Islet of Langerhans (tissue), 1 donor: Measurements from ENCODE around the gene SPRR1A.
A peak's percentile ranks its signal among the peaks of the same experiment; 100 is the strongest.
"Not testable (repeated sequence)": the region's sequence is repeated elsewhere in the genome, so short reads cannot be mapped to it uniquely, and the experiment has no call there.

ENCODE experiments used
- FAIRE-seq: peaks from one replicate; lab custom pipeline; 2011; peaks lifted over from hg19 to GRCh38; lab: Jason Lieb, UNC

The SPRR1A gene

DNA sequence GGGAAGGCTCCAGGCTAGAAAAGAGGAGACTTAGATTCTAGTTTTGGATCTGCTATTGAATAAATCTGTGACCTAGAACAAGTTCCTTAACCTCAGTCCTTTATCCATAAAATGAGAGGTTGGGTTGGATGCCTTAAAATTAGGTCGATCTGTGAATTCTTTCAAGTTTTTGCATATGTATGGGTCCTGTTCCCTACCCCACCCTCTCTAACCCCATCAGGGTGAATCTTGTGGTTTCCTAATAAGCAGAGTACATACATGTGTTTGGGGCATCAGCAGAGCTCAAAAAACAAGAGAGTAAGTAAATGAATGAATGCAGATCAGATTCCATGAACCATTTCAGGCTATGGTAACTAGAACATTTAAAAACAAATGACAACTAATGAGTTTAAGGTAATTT, 7.2 kb upstream of the SPRR1A start:
- FAIRE-seq: no peak

DNA sequence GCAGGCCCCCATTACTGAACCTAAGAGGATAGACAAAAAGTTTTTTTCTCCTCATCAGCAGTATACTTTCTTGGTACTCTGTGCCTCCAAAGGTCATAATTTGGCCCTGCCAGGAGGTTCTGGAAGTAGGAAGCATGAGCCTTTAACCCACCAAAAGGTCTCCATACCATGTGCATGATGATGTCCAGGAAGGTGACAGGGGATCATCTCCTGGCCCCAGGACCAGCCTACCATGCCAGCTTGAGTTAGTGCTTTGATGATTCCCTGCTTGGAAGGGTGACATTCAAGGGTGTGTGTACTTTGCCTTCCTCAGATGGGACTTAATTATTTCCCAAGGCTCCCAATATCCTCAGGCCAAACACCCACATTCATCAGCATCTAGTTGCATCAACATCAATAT, 6.3 kb upstream of the SPRR1A start:
- FAIRE-seq: no peak

DNA sequence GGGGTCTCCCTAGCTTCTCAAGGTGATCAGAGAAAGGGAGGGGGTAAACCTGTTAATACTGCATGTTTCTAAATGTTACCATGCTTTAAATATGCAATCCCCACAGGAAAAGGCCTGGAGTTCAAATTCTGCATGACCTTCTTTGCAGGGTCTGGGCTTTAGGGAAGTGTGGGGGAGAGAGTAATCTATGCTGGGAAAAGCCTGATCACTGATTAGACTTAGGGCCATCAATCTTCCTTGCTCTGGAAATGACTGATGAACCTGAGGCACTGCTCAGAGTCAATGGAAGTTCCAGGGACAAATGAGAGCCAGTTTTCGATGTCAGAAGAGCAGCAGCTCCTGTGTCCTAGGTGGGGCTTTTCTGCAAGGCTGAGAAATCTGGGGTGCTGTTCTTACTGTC, 3.2 kb upstream of the SPRR1A start:
- no peak for FAIRE-seq

DNA sequence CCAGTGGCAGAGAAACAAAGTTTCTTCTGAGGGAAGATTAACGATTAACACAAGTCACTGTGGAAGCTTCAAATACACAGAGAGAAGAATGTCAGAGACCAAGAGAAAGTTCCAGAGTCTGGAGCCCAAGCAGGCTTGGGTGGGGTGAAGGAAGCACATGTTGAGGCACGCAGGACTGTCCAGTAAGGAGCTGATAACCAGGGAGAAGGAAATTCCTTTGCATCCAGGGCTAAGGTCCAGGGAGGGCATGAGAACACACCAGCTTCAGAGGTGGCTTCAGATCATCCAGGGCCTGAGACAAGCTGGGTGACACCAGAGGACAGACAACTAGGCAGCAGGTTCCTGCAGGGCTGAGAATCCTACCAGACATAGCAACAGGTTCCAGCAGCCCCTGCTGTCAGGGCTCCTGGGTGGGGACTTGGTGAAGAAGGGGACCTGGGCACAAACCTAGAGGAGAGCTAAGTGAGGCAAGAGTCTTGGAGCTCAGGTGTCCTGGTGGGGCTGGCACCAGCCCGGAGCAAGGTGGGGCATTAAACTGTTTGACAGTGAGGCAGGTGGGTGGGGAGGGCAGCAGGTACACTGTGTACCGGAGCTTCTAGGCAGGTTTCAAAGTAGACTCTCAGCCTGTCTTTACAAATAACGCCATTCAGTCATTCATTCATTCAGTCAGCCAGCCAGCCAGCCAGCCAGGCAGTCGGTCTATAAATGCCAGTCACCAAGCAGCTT, 2.6 kb upstream of the SPRR1A start:
- no peak for FAIRE-seq

DNA sequence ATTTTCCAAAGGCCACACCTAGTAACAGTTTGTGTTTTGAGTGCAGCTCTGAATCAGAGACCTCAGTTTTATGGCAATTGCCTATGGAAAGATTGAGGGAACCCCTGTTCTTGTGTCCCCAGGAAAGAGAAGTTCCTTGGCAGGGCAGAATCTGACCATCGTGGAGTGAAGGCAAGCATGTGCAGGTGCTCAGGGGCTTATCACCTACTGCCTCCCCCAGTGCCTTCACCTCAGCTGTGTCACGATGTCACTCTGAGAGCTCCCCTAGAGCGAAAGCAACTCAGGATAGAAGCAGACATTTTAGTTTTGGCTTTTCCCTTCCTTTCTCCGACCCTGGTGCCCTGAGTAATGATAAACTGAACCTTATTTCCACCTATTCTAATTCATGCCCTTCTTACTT, 1.8 kb upstream of the SPRR1A start:
- no peak for FAIRE-seq

DNA sequence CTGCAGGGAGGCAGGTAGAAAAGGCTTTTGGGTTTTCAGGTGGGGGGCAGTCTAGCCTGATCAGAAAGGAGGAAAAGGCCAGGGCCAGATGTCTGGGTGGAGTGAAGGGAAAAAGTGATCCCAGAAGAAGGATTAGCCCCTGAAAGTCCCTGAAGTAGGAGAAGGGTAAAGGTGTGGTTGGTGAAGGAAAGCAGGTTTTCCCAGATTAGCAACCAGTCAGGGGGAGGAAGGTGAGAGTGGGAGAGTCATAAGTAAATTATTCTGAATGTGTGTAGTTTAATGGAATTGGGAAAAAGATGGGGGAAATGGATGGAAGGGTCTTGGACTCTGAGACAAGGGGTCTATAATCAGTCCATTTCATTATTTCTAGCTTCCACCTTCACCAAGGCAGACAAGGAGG, 647 bp upstream of the SPRR1A start:
- no peak for FAIRE-seq

DNA sequence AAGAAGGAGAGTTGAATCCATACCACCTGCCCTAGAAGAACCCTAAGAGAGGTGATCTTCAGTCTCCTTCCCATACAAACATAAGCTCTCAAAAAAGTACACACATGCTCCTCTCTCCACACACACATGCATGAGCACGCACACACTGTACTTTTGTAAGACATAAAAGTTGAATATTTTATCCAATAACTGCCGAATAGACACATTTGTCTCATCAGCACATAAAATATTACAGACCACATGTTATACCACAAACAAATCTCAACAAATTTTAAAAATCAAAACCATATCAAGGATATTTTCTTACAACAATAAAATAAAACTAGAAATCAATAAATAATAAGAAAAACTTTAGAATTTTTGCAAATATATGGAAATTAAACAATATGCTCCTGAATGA, 2.7 kb downstream of the SPRR1A start:
- peak; percentile 73 for FAIRE-seq

DNA sequence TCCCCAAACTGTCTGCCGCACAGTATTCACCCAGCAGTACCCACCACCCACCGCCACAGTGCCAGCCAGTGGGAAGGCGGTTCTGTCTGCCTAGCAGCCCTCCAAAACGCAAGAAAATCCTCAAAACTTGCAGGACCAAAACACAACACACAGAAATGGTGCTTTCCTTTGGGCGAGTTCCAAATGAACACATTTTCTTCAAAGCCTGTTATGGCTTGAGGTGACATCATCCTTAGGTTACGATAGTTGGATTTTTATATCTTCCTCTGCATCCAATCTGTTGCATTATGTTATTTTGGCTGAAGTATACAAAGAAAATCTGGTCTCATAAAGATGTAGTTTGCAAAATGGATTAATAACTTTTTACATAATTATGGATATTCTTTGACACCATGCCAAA, 9.3 kb downstream of the SPRR1A start:
- no peak for FAIRE-seq

DNA sequence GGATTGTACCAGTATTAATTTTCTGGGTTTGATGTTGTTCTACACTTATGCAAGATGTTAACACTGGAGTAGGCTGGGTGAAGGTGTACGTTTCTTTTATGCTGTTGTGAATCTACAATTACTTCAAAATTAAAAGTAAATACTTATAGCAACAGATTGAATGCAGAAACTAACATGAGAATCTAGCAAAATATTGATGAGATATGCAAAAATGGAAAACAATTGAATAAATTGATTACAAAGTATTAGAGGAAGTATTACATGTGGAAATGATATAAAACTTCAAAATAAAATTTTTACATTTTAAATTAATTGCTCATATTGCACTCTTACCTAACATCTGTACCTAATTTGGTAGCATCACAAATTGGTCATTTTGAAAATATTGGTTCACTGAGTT, 12.0 kb downstream of the SPRR1A start:
- no peak for FAIRE-seq

DNA sequence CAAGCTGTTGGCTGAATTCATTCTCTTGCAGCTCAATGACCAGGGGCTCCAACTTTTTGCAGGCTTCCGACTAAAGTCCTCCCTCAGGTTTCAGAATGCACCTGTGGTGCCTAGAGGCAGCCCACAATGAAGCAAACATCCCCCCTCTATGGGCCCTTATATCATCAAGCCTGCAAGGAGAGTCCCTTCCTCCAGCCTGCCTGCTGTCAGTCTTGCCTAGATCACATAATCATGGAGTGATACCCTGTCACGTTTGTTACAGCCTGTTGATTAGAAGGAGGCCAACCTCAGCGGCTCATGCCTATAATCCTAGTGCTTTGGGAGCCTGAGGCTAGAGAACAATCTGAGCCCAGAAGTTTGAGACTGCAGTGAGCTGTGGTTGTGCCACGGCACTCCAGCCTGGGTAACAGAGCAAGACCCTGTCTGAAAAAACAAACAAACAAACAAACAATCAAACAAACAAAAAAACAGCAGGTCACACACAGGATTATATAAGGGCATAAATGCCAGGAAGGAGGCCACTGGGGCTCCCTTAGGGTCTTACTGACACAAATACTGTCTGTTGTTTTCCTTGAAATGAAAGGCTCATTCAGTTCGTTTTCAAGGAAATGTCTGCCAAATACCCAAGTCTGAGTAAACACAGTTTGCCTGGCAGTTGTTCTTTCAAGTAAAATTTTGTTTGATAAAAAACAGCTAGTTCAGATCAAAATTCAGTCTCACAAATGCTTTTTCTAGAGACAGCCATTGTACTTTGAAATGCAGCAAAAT, 12.9 kb downstream of the SPRR1A start:
- no peak for FAIRE-seq

DNA sequence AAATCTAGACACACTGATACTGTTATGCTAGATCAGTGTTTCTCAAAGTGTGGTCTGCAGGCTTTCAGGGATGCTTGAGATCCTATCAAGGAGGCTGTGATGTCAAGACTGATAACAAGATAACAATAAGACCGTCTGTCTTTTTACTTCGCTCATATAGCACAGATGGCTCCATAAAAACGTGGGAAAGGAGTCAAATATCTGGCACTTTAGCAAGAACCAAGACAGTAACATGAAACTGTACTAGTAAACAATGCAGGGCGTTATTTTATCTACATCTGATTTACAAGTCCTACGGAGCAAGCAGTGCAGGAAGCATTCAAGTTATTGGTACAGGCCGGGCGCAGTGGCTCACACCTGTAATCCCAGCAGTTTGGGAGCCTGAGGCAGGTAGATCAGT, 14.0 kb downstream of the SPRR1A start:
- no peak for FAIRE-seq

DNA sequence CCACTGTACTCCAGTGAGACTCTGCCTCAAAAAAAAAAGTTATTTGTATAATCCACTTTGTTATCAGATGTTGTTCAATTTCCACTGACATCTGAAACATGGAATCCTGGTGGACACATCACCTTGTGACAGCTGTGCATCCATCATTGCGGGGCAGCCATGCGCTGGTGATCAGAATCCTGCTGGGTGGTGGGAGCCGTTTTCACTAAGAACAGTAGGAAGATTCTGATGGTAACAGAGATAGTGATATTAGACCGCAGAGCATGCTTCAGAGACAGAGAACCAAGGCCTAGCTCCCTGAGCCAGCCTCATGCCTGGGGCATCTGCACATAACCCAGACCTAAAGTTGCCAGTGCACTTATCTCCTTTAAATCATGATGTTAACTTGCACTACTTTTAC, 14.6 kb downstream of the SPRR1A start:
- FAIRE-seq: no peak

DNA sequence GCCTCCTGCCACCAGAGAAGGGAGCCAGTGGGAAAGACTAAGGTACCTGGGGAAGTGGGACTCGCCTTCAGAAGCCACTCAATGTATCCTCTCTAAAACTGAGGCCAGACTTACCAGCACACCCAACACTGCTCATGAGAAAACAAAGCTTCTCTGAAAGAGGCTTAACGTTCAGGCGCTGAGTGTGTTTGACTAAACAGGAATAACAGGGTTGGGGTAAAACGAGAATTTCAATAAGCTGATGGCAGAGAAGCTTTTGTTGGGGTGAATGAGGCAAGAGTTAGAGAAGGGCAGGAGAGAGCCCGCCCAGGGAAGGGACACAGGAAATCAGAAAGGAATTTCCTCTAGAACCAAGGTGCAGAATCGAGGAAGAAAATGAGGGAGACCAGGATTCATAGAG, 15.9 kb downstream of the SPRR1A start:
- FAIRE-seq: no peak

DNA sequence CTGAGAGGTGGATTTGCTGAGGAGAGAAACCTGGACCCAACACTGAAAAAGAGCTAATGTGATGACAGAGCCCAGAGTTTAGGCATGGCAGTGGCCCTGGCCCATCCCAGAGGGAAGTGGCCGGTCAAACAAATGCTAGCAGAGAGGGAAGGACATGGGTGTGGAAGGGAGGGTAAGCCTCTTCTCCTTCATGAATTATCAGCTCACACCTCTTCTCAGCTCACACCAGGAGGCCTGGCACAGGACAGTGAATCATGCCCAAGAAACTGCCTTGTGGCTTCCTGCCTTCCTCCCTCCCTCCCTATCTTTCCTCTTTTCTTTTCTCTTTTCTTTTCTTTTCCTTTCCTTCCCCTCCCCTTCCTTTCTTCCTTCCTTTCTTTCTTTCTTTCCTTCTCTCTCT, 16.4 kb downstream of the SPRR1A start:
- no peak for FAIRE-seq

DNA sequence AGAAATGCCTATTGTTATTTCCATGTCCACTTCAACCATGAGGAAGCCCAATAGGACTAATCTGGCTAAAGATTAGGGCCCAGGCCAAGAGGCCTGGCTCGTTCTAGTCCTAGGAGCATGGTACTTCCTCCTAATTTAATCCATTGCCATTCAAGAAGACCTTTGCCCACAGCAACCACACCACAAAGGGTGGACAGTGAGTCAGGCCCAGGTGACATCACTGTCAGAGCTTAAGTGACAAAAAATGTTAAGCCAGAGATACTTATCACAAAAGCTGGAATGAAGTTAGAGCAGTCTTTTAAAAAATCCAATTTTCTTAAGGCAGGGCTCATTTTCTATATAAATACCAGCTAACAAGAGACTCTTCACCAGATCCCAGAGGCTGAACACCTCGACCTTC, 17.5 kb downstream of the SPRR1A start, which contains the start of gene SPRR3:
TSS of gene SPRR3 (plus strand) at position 368 of the 400 bp plus-strand sequence. CDS start 1,272 bp downstream, outside the sequence.
- FAIRE-seq: no peak

DNA sequence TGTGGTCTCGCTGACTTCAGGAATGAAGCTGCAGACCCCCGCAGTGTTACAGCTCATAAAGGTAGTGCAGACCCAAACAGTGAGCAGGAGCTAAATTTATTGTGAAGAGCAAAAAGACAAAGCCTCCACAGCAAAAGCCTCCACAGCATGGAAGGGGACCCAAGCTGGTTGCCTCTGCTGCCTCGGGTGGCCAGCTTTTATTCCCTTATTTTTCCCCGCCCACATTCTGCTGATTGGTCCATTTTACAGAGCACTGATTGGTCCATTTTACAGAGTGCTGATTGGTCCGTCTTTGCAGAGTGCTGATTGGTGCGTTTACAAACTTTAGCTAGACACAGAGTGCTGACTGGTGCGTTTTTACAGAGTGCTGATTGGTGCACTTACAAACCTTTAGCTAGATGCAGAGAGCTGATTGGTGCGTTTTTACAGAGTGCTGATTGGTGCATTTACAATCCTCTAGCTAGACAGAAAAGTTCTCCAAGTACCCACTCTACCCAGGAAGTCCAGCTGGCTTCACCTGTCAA, 27.4 kb downstream of the SPRR1A start:
- FAIRE-seq: not testable (repeated sequence)

DNA sequence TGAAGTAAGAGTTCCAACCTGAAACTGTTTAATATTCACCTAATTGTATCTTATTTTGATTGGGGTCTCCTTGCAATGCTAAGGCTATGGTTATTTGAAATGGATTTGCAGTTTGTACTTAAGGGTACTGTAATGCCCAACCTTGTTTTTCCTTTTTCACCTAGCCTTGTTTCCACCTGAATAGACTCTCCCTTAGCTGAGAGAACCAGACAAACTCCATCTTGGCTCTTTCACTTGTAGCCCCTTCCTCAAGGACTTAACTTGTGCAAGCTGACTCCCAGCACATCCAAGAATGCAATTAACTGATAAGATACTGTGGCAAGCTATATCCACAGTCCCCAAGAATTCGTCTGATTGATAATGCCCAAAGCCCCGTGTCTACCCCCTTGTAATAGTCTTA, 37.9 kb downstream of the SPRR1A start:
- not testable (repeated sequence) for FAIRE-seq

DNA sequence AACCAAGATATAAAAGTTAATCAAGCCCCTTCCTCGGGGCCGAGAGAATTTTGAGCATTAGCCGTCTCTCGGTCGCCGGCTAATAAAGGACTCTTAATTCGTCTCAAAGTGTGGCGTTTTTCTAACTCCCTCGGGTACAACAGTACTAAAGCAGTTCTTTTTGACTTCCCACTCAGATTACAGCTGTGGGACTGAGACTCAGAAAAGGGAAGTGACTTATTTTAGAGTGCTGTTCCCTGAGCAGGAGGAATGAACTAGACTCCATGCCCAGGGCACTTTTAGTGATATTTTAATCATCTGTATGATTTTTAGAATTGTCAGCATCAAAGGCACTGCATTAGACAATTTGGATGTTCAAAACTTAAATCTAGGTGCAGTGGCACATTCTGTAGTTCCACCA, 38.5 kb downstream of the SPRR1A start:
- not testable (repeated sequence) for FAIRE-seq

DNA sequence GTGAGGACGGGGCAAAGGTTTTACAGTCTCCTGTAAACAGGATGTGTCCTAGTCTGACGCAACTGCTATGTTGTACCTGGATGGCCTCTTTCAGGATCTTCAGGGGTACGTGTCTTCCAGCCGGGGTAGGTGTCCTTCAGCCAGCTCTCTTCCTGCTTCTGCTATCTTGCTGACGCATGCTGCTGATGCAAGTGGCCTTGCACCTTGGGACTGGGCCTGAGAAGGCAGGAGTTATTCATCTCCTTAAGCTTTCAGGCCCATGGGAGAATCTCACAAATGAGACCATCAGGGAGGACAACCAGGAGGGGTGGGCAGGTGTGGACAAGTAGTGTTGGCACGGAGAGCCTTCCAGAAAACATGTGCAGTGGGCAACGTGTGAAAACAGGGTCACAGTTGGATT, 39.2 kb downstream of the SPRR1A start:
- FAIRE-seq: no peak

DNA sequence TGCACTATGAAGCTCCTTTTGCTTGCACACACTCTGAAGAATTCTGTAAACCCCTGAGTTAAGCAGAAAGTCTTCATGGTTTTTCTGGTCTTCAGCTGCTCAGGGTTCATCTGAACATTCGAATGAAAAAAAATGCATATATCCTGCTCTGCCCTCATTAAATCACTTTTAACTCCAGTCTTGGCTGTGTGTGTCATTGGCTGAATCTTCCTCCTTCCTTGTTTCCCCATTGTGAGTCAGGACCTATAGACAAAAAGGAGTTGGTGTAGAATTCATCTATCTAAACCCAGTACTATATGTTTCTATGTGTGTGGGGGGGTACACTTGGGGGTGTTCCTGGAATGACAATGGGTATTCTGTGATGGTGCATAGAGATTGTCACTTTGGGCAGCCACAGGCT, 40.5 kb downstream of the SPRR1A start:
- FAIRE-seq: no peak

DNA sequence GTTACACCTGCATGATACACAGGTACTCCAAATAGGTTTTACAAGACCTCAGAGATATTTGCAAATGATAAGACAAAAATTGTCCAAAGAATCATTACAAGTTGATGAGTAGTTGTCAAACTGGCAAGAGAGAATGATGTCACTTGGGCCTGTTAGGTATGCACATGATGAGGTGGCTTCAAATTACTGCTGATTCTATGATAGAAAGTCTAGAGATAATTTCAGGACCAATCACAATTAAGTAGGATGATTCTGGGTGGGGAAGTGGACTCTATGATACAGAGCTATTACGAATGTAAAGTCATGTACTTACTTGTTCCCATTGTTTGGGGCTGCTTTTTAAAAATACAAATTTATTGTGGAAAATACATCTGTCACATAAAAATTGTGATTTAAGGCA, 41.9 kb downstream of the SPRR1A start:
- no peak for FAIRE-seq

DNA sequence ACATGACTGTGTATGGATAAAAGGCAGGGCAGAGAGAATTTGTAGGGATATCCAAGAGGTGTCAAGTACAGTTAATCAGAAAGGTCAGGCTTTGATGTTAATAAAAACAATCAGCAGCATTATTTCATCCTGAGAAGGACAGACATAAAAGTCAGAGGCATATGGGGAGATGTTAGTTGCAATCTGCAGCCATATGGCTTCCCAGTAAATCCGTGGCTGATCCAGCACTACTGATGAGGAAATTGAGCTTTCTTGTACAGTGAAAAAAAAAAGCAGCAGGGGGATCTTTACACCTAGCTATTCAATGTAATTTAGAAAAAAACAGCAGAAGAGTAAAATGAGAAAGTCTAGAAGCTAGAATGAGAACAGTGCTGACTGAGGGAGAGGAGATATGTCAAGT, 44.9 kb downstream of the SPRR1A start:
- FAIRE-seq: no peak

DNA sequence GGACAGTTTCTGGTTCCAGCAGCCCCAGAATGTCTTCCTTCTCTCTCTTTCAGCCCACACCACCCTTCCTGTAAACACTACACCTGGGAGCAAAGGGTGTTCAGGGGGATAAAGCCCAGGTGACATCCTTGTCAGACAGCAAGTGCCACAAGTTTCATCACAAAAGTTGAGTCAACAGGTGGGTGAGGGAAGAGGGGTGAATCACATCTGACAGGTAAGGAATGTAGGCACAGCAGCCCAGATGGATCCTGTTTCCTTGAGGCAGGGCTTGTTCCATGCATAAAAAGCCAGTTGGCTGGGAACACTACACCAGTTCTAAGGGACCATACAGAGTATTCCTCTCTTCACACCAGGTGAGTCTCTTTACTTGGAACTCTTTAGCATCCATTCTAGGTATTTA, 47.0 kb downstream of the SPRR1A start, which contains the start of gene SPRR1B:
TSS of gene SPRR1B (plus strand) at position 309 of the 400 bp plus-strand sequence. CDS start 1,143 bp downstream, outside the sequence.
- no peak for FAIRE-seq

DNA sequence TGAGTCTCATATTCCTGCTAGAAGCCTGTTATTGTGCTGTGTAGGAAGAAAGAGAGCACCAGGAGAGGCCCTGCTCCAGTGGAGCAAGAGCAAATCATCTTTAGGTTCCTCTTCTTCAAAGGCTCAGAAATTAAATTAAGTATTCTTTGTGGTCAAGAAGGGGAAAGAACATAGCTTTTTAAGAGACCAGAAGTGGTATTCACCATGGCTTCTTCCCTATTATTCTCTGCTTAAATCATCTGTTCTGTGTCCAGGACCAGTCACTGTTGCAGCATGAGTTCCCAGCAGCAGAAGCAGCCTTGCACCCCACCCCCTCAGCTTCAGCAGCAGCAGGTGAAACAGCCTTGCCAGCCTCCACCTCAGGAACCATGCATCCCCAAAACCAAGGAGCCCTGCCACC, 48.2 kb downstream of the SPRR1A start:
- FAIRE-seq: no peak
